Fibroblast of lung (primary cell): ENCODE data around the gene MEIS2. TPM values are rescaled to one million over a fixed set of nuclear protein-coding genes. Genes with fewer than 3 reads are reported as not detected.

ENCODE experiments used
- DNase-seq, 2 donors: peaks; one replicate each; pipeline versions ENCODE4 v3.0.0 to v3.0.0-alpha.2; 2010; ENCODE audit warnings: low read depth in 2 of 2
- H2AFZ ChIP-seq: 2 replicates; pipeline ENCODE4 v1.5.1; 2012; ENCODE audit warnings: low read length, control low read depth, inconsistent platforms
- H3K27ac ChIP-seq: 2 replicates; pipeline ENCODE4 v1.5.1; 2011; ENCODE audit warnings: low read length, control low read depth; ENCODE audit not compliant: insufficient read depth
- H3K27me3 ChIP-seq: 2 replicates; pipeline ENCODE4 v1.5.1; 2011; ENCODE audit warnings: mild to moderate bottlenecking, low read length; ENCODE audit not compliant: control insufficient read depth, insufficient read depth
- H3K36me3 ChIP-seq: 2 replicates; pipeline ENCODE4 v1.5.1; 2011; ENCODE audit warnings: low read length; ENCODE audit not compliant: control insufficient read depth, insufficient read depth
- H3K4me1 ChIP-seq: 2 replicates; pipeline ENCODE4 v1.5.1; 2011; ENCODE audit warnings: low read length; ENCODE audit not compliant: control insufficient read depth, insufficient read depth; ENCODE audit errors: extremely low read depth
- H3K4me2 ChIP-seq: 2 replicates; pipeline ENCODE4 v1.5.1; 2011; ENCODE audit warnings: low read length, control low read depth; ENCODE audit not compliant: insufficient read depth; ENCODE audit errors: extremely low read depth
- H3K4me3 ChIP-seq, 4 experiments: fragments of 200-600 bp in 1 of 4; sonication (generic) in 1 of 4; replicated peaks in 1 of 4; 2 replicates each; pipeline ENCODE4 v1.5.1; 2011 to 2016; ENCODE audit warnings: low read length in 4 of 4, low read depth in 3 of 4, mild to moderate bottlenecking in 3 of 4, control low read depth in 2 of 4, inconsistent platforms in 1 of 4, mixed read lengths in 1 of 4; ENCODE audit not compliant: insufficient read depth in 1 of 4; ENCODE audit errors: control extremely low read depth in 1 of 4
- H3K79me2 ChIP-seq: 2 replicates; pipeline ENCODE4 v1.5.1; 2012; ENCODE audit warnings: mild to moderate bottlenecking, low read length, inconsistent platforms; ENCODE audit not compliant: control insufficient read depth, insufficient read depth
- H3K9ac ChIP-seq: 2 replicates; pipeline ENCODE4 v1.5.1; 2011; ENCODE audit warnings: mild to moderate bottlenecking, low read length, control low read depth; ENCODE audit not compliant: insufficient read depth
- H3K9me3 ChIP-seq: 2 replicates; pipeline ENCODE4 v1.5.1; 2012; ENCODE audit warnings: low read depth, low read length; ENCODE audit not compliant: control insufficient read depth, insufficient read depth
- H4K20me1 ChIP-seq: 2 replicates; pipeline ENCODE4 v1.5.1; 2011; ENCODE audit warnings: low read length; ENCODE audit not compliant: control insufficient read depth, insufficient read depth; ENCODE audit errors: extremely low read depth
- EZH2 ChIP-seq: IDR thresholded peaks from 2 replicates; pipeline ENCODE4 v1.5.1; 2012; ENCODE audit warnings: low read length, control low read depth, mild to moderate bottlenecking; ENCODE audit errors: missing control alignments
- polyA plus RNA-seq, 2 donors: library from polyadenylated mRNA; depleted of rRNA in 1 of 2; stranded (reverse) in 1 of 2; unstranded in 1 of 2; fragments of >200 nt; gene quantifications; 2 replicates each; pipeline ENCODE4 v1.2.1, GENCODE V29; 2011 to 2012; ENCODE audit warnings: missing spikeins in 1 of 2
- total RNA-seq: library from RNA; depleted of rRNA; stranded (reverse); fragments of >200 nt; gene quantifications from 2 replicates; pipeline ENCODE4 v1.2.1, GENCODE V29; 2014
- TF ChIP-seq, protein P1 (sequence below), 2 donors: IDR thresholded peaks in 1 of 2; conservative IDR thresholded peaks in 1 of 2; 1 replicate in 1 of 2; 2 replicates in 1 of 2; pipeline ENCODE4 v1.5.1; 2011 to 2012; ENCODE audit warnings: low read length in 2 of 2, control low read depth in 1 of 2, inconsistent platforms in 1 of 2, low read depth in 1 of 2, mild to moderate bottlenecking in 1 of 2

MEIS2 gene
- total and polyA plus RNA-seq, 2 donors (not counting 1 experiment from before 2014, with no cell fraction given): 31.0 to 37.1 TPM

GRCh38 chr15:37014137-37014536, 86.2 kb downstream of the MEIS2 start:
- no peak for TF ChIP-seq EZH2
- TF ChIP-seq, protein P1, sequence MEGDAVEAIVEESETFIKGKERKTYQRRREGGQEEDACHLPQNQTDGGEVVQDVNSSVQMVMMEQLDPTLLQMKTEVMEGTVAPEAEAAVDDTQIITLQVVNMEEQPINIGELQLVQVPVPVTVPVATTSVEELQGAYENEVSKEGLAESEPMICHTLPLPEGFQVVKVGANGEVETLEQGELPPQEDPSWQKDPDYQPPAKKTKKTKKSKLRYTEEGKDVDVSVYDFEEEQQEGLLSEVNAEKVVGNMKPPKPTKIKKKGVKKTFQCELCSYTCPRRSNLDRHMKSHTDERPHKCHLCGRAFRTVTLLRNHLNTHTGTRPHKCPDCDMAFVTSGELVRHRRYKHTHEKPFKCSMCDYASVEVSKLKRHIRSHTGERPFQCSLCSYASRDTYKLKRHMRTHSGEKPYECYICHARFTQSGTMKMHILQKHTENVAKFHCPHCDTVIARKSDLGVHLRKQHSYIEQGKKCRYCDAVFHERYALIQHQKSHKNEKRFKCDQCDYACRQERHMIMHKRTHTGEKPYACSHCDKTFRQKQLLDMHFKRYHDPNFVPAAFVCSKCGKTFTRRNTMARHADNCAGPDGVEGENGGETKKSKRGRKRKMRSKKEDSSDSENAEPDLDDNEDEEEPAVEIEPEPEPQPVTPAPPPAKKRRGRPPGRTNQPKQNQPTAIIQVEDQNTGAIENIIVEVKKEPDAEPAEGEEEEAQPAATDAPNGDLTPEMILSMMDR (conservative IDR thresholded peaks at IDR 0.05 in 1 of 2, IDR thresholded peaks at IDR 0.05 in 1 of 2; ENCODE audit: low read depth in 1 of 2, low read length in 2 of 2): no peak
- Histone ChIP-seq H3K27me3 (no peaks in the 10 kb centered on the region), H3K27ac (no peak overlapping the region), H3K79me2 (peaks cover 12% of the 10 kb centered on the region), H3K36me3 (peaks cover 2% of the 10 kb centered on the region), H3K4me1 (peaks cover 3% of the 10 kb centered on the region), H2AFZ (no peak overlapping the region), H3K4me3 (no peak overlapping the region), H3K9ac (no peak overlapping the region), H4K20me1 (no peaks in the 10 kb centered on the region), H3K4me2 (no peak overlapping the region), H3K9me3 (no peaks in the 10 kb centered on the region)
- DNase-seq: peak in 1 of 2 donors; percentile 65

DNA sequence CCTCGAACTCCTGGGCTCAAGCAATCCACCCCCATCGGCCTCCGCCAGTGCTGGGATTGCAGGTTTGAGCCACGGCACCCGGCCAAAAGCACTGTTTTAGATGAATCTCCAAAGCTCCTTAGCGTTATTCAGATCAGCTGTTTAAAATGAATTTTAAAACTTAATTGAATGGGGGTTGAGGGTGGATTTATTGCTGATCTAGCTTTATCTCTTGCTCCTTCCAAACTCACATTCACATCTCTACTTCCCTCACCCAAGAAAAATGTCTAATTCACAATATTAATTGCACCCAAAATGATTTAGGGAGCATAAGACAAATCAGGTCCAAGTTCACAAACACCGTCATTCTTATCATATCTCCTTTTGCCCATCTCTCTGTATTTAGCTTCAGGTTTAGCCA, 89.8 kb downstream of the MEIS2 start:
- no peak for DNase-seq
- H3K36me3 ChIP-seq: no peaks in the 10 kb centered on the region
- no peaks in the 10 kb centered on the region for H3K4me1 ChIP-seq
- H3K79me2 ChIP-seq: peaks cover 3% of the 10 kb centered on the region
- H3K9me3 ChIP-seq: no peaks in the 10 kb centered on the region
- no peak overlapping the region for H2AFZ ChIP-seq
- H3K4me2 ChIP-seq: no peak overlapping the region
- H3K27ac ChIP-seq: no peak overlapping the region
- no peaks in the 10 kb centered on the region for H3K27me3 ChIP-seq
- TF ChIP-seq, protein P1 (conservative IDR thresholded peaks at IDR 0.05 in 1 of 2, IDR thresholded peaks at IDR 0.05 in 1 of 2; ENCODE audit: low read depth in 1 of 2, low read length in 2 of 2): no peak
- TF ChIP-seq EZH2: no peak
- no peak overlapping the region for H3K9ac ChIP-seq
- H3K4me3 ChIP-seq: no peak overlapping the region
- no peaks in the 10 kb centered on the region for H4K20me1 ChIP-seq

- Histone ChIP-seq H3K27me3 (no peaks in the 10 kb centered on the region), H3K27ac (no peak overlapping the region), H4K20me1 (no peaks in the 10 kb centered on the region), H3K4me1 (no peaks in the 10 kb centered on the region), H3K9ac (no peak overlapping the region), H3K4me2 (no peak overlapping the region), H3K79me2 (peaks cover 2% of the 10 kb centered on the region), H3K36me3 (no peaks in the 10 kb centered on the region), H2AFZ (no peak overlapping the region), H3K9me3 (no peaks in the 10 kb centered on the region), H3K4me3 (no peak overlapping the region)
- TF ChIP-seq, protein P1 (conservative IDR thresholded peaks at IDR 0.05 in 1 of 2, IDR thresholded peaks at IDR 0.05 in 1 of 2; ENCODE audit: low read depth in 1 of 2, low read length in 2 of 2): no peak
- no peak for TF ChIP-seq EZH2
- DNase-seq: no peak
Measured at GRCh38 chr15:37009288-37009687, 91.1 kb downstream of the MEIS2 start.
